HG02870 (cell line): ENCODE results near the gene KCNK15.

Experiments used
- ATAC-seq: cut with Tn5 transposase; IDR thresholded peaks from one replicate; pipeline ENCODE4 v1.9.1; 2021; ENCODE audit warnings: mild to moderate bottlenecking, moderate library complexity; ENCODE audit not compliant: unreplicated experiment

The KCNK15 gene

GRCh38 chr20:44714701-44715498, 30.8 kb upstream of the KCNK15 start, which contains the start of gene CCN5:
Gene CCN5 (plus strand): TSS chr20:44715369. CDS start chr20:44715391, 22 bp downstream.
- no peak for ATAC-seq

DNA sequence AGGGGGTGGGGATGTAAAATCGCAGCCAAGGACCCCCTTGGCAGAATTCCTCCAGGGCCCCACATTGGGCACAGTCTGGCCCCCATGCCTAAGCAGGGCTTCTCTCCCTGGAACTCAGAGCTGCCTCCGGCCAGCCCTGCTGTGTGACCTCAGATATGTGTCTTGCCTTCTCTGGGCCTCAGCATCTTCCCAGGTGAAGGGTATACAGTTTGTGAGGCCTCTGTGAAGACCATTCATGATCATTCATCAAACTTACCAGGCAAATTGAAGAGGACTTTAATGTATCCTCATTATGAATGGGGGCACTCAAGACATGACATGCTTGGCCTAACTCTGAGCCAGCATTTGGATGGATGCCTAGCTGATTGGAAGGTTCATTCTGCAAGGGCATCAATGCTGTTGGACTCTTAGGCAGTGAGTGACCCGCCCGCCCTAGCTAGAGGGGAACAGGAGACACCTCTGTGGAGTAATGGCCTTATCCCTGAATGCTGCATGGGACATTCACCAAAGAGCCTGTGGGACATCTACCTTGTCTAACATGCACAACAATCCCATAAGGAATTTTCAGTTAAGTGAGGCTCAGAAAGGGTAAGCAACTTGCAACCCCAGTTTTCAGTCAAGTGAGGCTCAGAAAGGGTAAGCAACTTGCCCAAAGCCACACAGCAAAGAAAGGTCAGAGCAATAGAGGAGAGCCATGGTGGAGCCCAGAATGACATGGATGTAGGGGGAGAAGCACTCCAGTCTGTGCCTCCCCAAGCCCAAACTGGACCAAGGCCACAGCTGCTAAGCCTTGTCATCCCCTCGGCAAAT, 30.0 kb upstream of the KCNK15 start:
- no peak for ATAC-seq

DNA sequence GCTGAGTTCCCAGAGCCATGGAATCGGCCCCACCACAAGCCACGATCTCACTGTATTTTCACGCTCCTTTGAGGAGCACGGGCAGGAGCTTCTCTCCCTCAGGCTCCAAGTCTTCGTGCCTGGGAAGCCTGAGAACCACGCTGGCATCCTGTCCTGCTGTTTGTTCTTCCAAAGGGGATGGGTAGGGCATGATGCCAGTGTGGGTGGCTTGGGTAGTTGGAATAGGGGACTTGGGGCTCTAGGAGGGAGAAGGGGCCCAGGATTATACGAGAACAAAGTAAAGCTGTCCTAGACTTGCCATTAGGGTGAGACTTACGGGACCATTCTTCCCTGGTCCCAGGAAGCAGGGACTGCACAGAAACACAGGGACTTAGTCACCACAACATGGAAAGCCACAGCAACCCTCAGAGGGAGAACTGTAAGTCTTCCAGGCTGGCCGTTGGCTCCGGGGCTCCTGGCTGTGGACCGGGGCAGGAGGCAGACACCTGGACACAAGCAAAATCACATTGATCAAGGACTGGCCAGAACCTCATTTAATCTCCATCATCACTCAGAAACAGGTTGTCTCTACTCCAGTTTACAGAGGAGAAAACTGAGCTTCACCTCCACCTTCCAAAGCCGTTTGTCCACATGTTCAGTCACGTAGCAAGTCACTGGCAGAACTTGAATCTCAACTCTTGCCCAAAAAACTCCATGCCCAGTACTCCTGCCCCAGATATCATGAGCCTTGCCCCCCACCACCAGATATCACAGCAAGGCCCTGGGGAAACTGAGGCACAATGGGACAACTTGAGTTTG, 29.2 kb upstream of the KCNK15 start:
- no peak for ATAC-seq

DNA sequence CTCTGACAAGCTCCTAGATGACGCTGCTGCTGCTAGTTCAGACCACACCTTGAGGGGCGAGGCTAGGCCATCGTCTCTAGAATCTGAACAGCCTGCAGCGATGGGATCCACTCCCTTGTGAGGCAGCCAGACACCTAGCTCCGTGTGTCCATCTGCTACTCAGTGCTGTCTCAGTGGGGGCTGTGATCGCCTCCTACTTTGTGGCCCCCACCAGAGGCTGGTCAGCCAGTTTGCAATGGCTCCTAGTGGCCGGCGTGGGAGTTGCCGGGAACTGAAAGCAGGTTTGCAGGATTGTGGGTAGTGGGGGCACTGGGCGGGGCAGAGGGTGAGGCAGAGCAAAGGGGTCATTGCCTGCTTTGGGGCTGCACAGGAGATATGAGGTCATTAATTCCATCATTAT, 27.7 kb upstream of the KCNK15 start:
- no peak for ATAC-seq

GRCh38 chr20:44719841-44720240, 25.8 kb upstream of the KCNK15 start:
- no peak for ATAC-seq

- ATAC-seq: no peak
Observed at GRCh38 chr20:44720621-44720996, 25.1 kb upstream of the KCNK15 start.

DNA sequence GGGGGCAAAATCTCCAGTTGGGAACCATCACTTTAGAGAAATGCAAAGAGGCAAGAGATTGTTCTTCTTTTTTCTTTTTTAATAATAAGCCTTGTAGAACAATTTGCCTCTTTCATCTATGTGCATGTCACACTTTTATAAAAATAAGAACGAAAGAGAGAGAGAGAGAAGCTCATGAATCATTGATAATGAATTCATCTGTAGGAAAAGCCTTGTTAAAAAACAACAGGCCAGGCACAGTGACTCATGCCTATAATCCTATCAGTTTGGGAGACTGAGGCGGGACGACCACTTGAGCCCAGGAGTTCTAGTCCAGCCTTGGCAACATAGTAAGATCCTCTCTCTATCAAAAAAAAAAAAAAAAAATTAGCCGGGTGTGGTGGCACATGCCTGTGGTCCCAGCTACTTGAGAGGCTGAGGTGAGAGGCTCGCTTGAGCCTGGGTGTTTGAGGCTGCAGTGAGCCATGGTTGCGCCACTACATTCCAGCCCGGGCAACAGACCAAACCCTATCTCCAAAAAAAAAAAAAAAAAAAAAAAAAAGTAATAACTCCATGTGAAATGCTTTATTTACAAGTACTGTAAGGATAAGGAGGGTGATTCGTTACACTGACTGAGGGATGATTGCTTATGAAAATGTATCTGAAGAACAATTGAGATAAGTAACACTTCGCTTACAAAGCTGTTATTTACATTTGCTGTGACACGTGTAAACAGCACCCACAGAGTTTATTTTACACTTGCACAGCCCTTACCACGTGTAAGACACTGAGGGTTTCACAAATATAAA, 24.5 kb upstream of the KCNK15 start:
- no peak for ATAC-seq

DNA sequence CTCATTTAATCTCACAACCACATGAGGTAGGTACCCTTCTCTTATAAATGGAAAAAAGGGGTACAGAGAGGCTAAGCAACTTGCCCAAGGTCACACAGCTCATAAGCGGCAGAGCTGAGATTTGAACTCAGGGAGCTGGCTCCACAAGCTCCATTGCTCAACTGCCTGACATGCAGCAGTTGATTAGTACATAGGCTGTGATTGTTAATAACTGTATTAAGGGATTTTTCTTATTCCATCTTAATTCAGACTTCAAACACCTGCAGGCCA, 23.9 kb upstream of the KCNK15 start:
- no peak for ATAC-seq

GRCh38 chr20:44722990-44723389, 22.7 kb upstream of the KCNK15 start:
- ATAC-seq: no peak

GRCh38 chr20:44723391-44723790, 22.3 kb upstream of the KCNK15 start:
- ATAC-seq: no peak

GRCh38 chr20:44723798-44724362, 21.8 kb upstream of the KCNK15 start:
- no peak for ATAC-seq

GRCh38 chr20:44724423-44725091, 21.1 kb upstream of the KCNK15 start:
- no peak for ATAC-seq

GRCh38 chr20:44725837-44726236, 19.8 kb upstream of the KCNK15 start:
- ATAC-seq: no peak

- ATAC-seq: no peak
Observed at GRCh38 chr20:44727039-44727438, 18.6 kb upstream of the KCNK15 start.

DNA sequence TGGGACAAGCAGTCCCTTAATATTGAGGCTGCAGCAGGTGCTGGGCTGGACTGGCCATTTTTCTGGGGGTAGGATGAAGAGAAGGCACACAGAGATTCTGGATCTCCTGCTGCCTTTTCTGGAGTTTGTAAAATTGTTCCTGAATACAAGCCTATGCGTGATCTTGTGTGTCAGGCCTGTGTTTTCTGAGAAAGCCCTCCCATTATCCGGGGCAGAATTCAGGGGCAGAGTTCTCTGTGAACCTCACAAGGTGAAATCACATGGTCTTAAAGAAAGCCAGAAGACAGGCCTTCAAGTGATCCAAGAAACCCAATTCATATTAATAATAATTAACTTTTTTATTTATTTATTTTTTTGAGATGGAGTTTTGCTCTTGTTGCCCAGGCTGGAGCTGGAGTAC, 18.0 kb upstream of the KCNK15 start:
- no peak for ATAC-seq

DNA sequence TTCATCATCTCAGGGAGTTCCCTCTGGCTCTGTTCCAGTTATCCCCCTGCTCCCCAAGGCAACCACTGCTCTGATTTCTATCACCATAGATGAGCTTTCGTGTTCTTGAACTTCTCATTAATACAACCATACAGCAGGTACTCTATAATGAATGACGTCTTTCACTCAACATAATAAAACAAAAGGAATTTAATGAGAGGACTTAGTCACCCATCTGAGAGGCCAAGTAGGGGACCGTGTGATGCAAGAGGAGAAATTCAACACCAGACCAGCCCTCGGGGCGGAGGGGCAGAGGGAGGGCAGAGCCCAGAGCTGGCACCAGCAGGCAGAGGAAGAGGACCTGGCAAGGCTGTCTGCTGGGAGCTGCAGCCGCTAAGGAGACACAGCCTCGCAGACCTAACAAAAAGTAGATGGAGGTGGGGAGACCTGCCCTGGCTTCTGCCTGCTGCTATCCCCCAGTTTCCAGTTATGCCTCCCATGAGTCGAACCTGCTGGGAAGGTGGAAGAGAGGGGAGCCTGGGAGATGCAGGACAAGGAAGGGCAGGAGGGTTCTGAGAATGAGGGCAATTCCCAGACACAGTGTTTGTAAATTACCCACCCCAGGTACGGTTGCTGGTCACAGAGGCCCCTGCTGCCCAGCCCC, 16.7 kb upstream of the KCNK15 start:
- ATAC-seq: no peak

GRCh38 chr20:44730441-44730840, 15.2 kb upstream of the KCNK15 start:
- no peak for ATAC-seq

DNA sequence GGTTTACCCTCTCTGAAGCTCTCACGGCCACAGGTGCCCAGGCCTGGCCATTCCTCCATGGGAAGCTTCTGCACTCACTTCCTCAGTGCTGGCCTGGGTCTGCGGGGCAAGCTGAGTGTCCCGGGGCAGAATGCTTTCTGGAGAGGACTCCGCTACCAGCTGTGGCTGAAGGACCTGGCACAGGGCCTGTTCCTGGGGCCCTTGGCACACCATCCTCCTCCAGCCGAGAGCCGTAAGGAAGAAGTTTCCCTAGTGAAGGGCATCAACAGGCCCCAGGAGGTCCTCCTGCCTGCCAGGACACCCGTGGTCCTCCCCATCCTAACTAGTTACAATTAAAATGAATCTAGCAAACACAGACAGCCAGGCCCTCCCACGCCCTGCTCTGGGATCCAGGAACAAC, 14.0 kb upstream of the KCNK15 start:
- no peak for ATAC-seq

GRCh38 chr20:44732327-44732726, 13.3 kb upstream of the KCNK15 start:
- no peak for ATAC-seq
